Effector memory CD4-positive, alpha-beta T cell (primary cell): ENCODE data around the gene IL1RAPL1.

Source experiments
- DNase-seq, 3 donors: peaks; one replicate each; pipeline ENCODE4 v3.0.0-alpha.2; 2020
- H3K27ac ChIP-seq: 2 replicates; pipeline ENCODE4 v1.7.0; 2013; ENCODE audit warnings: mild to moderate bottlenecking, low read length, moderate library complexity; ENCODE audit not compliant: insufficient read depth, poor library complexity, severe bottlenecking
- H3K27me3 ChIP-seq: replicated peaks from 2 replicates; pipeline ENCODE4 v1.7.0; 2013; ENCODE audit warnings: mild to moderate bottlenecking, low read length; ENCODE audit not compliant: insufficient read depth, control insufficient read depth, poor library complexity, severe bottlenecking
- H3K36me3 ChIP-seq: 2 replicates; pipeline ENCODE4 v1.7.0; 2013; ENCODE audit warnings: mild to moderate bottlenecking, low read length, moderate library complexity; ENCODE audit not compliant: control insufficient read depth, insufficient read depth
- H3K4me1 ChIP-seq: 2 replicates; pipeline ENCODE4 v1.7.0; 2013; ENCODE audit warnings: low read length, mild to moderate bottlenecking; ENCODE audit not compliant: control insufficient read depth, insufficient read depth, poor library complexity, severe bottlenecking
- H3K4me3 ChIP-seq: 2 replicates; pipeline ENCODE4 v1.7.0; 2013; ENCODE audit warnings: low read length, low read depth, mild to moderate bottlenecking; ENCODE audit not compliant: insufficient read depth, poor library complexity, severe bottlenecking
- H3K9me3 ChIP-seq: 2 replicates; pipeline ENCODE4 v1.7.0; 2013; ENCODE audit warnings: mild to moderate bottlenecking, low read length, moderate library complexity; ENCODE audit not compliant: control insufficient read depth

IL1RAPL1 gene

GRCh38 chrX:29487714-29488113 lies 900.5 kb downstream of the IL1RAPL1 start:
- no peaks in the 10 kb centered on the region for H3K36me3 ChIP-seq
- no peaks in the 10 kb centered on the region for H3K27me3 ChIP-seq
- H3K27ac ChIP-seq = no peak overlapping the region
- H3K9me3 ChIP-seq = no peaks in the 10 kb centered on the region
- DNase-seq = no peak
- H3K4me1 ChIP-seq = no peaks in the 10 kb centered on the region
- H3K4me3 ChIP-seq = no peak overlapping the region

DNA sequence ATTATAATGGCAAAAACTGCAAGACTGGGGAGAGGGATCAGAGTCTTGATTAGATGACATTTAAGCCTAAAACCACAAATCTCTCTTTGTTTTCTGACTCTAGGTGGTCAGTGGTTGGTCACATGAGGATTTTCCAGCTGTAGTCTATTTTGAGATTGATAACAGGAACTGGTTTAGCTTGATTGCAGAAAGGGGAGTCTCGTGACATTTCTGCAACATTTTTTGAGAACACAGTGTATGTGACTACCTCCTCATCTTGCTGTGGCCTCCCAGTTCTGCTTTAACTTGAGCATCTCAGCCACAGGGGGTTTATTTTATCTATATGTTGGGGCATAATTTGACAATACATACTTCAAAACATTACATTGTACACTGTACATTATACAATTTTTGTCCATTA lies 901.7 kb downstream of the IL1RAPL1 start:
- H3K27me3 ChIP-seq = no peaks in the 10 kb centered on the region
- DNase-seq = no peak
- H3K36me3 ChIP-seq = no peaks in the 10 kb centered on the region
- no peak overlapping the region for H3K27ac ChIP-seq
- H3K4me1 ChIP-seq = no peaks in the 10 kb centered on the region
- H3K9me3 ChIP-seq = no peaks in the 10 kb centered on the region
- no peak overlapping the region for H3K4me3 ChIP-seq

GRCh38 chrX:29490606-29491005 lies 903.4 kb downstream of the IL1RAPL1 start:
- no peaks in the 10 kb centered on the region for H3K36me3 ChIP-seq
- H3K27me3 ChIP-seq = no peaks in the 10 kb centered on the region
- H3K4me1 ChIP-seq = no peaks in the 10 kb centered on the region
- DNase-seq = no peak
- no peak overlapping the region for H3K27ac ChIP-seq
- H3K4me3 ChIP-seq = no peak overlapping the region
- H3K9me3 ChIP-seq = no peaks in the 10 kb centered on the region

GRCh38 chrX:29491659-29492058 lies 904.4 kb downstream of the IL1RAPL1 start:
- Histone ChIP-seq H3K4me3 (no peak overlapping the region), H3K4me1 (no peaks in the 10 kb centered on the region)
- no peak for DNase-seq

DNA sequence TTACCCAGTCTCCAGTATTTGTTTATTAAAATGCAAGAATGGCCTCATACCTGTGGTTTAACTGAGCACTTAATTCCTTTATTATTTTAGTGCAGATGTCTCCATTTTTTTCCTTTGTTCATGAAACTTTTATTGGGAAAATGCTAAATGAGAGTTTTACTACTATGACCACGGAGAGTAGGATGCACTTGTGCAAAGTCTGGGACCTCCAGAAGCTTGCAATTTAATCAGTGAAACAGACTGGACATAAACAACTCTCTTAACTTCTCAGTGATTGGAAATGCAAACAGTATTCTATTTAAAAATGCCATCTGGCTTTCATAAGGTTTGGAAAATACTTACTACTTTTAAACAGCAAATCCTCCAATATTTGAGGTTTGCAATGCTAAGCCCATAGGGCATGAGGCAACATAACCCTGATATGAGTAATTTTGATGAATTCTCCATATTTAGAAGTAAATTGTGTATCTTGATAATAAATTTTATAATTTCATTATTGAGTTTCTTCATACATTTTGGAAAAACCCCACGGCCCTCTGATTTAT lies 909.5 kb downstream of the IL1RAPL1 start:
- no peaks in the 10 kb centered on the region for H3K27me3 ChIP-seq
- no peaks in the 10 kb centered on the region for H3K9me3 ChIP-seq
- no peaks in the 10 kb centered on the region for H3K4me1 ChIP-seq
- DNase-seq = no peak
- no peaks in the 10 kb centered on the region for H3K36me3 ChIP-seq
- H3K4me3 ChIP-seq = no peak overlapping the region
- no peak overlapping the region for H3K27ac ChIP-seq

More at GRCh38 chrX:29491659-29492058, 904.4 kb downstream of the IL1RAPL1 start:
- H3K27ac ChIP-seq = no peak overlapping the region
- no peaks in the 10 kb centered on the region for H3K27me3 ChIP-seq
- no peaks in the 10 kb centered on the region for H3K9me3 ChIP-seq
- no peaks in the 10 kb centered on the region for H3K36me3 ChIP-seq

DNA sequence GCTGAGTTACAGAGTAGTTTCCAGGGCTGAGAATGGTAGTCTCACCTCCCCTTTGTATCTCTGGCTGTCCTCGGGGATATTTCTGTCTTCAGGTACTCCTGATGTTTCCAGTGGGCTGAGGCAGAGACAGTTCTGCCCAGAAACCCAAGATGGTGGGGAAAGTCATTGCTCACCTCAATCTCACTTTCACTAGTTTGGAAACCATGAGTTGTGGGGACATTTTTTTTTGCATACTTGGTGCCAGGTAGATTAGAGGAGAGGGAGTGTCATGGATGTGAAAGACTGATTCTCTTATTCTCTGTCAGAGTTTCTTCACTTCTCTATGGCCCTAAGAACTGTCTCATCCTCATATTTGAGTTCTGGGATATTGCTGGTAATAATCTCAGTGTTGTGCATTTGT lies 919.5 kb downstream of the IL1RAPL1 start:
- Histone ChIP-seq H3K36me3 (no peaks in the 10 kb centered on the region), H3K9me3 (no peaks in the 10 kb centered on the region), H3K4me1 (no peaks in the 10 kb centered on the region), H3K4me3 (no peak overlapping the region), H3K27me3 (no peaks in the 10 kb centered on the region), H3K27ac (no peak overlapping the region)
- no peak for DNase-seq

DNA sequence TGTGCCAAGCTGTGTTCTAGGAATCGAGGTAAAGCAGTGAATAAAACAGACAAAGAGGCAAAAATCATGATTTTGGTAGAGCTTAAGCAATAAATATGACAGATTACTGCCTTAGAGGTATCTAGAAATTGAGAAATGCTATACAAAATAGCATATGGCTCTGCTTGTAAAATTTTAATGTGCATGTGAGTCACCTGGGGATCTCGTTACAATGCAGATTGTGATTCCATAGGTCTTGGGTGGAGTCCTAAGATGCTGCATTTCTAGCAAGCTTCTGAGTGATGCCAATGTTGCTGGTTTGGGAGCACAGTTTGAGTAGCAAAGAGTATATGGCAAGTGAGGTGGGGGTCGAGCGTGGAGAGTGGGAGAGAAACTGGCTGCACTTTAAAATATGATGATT lies 930.9 kb downstream of the IL1RAPL1 start:
- no peaks in the 10 kb centered on the region for H3K4me1 ChIP-seq

DNA sequence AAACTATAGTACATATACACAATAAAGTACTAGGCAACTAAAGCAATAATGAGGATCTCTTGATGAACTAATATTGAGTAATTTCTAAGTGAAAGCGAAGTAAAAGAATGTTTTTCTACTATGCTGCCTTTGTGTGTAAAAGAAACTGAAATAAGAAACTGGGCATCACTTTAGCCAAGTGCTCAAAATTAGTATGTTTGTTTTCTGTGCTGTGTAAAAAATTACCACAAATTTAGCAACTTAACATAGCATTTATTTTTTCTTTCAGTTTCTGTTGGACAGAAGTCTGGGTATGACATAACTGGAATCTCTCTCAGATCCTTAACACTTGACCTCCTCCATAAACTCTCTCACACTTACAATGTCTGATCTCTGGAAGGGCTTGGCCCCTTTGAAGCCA lies 941.0 kb downstream of the IL1RAPL1 start:
- Histone ChIP-seq H3K4me1 (no peaks in the 10 kb centered on the region), H3K9me3 (no peaks in the 10 kb centered on the region), H3K36me3 (no peaks in the 10 kb centered on the region), H3K27ac (no peak overlapping the region), H3K27me3 (no peaks in the 10 kb centered on the region), H3K4me3 (no peak overlapping the region)
- no peak for DNase-seq

More for the DNA sequence above, 930.9 kb downstream of the IL1RAPL1 start:
- no peaks in the 10 kb centered on the region for H3K36me3 ChIP-seq
- no peaks in the 10 kb centered on the region for H3K27me3 ChIP-seq
- no peak for DNase-seq
- H3K9me3 ChIP-seq = no peaks in the 10 kb centered on the region
- H3K27ac ChIP-seq = no peak overlapping the region
- H3K4me3 ChIP-seq = no peak overlapping the region

DNA sequence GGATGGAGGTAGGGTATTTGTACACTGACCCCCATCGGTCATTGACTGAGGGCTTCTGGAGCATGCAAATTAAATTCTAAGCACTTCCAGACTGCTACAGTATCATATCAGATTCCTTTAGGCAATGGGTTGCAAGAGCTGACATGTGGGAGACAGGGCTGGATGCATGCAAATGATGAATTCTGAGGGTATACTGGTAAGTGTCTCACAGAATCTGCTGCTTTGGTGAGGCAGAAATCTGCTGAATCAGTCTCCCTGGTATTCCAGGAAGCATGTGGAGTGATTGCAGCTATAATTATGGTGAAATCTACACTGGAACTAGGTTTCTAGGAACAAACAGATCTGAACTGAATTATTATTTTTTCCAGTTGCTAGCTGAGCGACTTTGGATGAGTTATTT lies 943.3 kb downstream of the IL1RAPL1 start:
- Histone ChIP-seq H3K4me3 (no peak overlapping the region), H3K27ac (no peak overlapping the region), H3K9me3 (no peaks in the 10 kb centered on the region), H3K36me3 (no peaks in the 10 kb centered on the region), H3K4me1 (no peaks in the 10 kb centered on the region), H3K27me3 (no peaks in the 10 kb centered on the region)
- no peak for DNase-seq

DNA sequence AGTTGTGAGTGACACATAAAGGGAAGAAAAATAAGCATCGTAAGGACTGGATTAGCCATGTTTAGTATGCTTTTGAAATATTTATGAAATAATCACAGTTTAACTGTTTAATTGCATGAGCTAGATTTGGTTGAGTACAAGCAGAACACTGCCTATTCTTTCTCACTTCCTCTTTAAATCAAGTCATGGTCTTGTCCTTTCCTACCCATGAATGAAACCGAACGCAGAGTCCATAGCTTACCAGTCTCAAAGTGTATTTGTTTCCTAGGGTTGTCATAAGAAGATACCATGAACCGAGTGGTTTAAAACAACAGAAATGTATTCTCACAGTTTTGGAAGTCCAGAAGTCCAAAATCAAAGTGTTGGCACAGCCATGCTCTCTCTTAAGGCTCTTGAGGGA lies 944.1 kb downstream of the IL1RAPL1 start:
- H3K27me3 ChIP-seq = no peaks in the 10 kb centered on the region
- DNase-seq = no peak
- H3K4me3 ChIP-seq = no peak overlapping the region
- no peaks in the 10 kb centered on the region for H3K4me1 ChIP-seq
- no peaks in the 10 kb centered on the region for H3K9me3 ChIP-seq
- H3K27ac ChIP-seq = no peak overlapping the region
- no peaks in the 10 kb centered on the region for H3K36me3 ChIP-seq
